HepG2 (cell line): Measurements from ENCODE around the gene TIPRL. TPM values are rescaled to one million over a fixed set of nuclear protein-coding genes. Genes with fewer than 3 reads are reported as not detected.

Source experiments
- ATAC-seq: fragments of 200-7000 bp; cut with Tn5 transposase; 3 replicates; pipeline ENCODE4 v1.9.1; 2020; ENCODE audit warnings: mild to moderate bottlenecking, moderate library complexity
- BruUV-seq: library from RNA; stranded (reverse); fragments of 400-500 nt; replicated peaks from 2 replicates; lab custom pipeline; 2021; lab: Mats Ljungman, UMichigan
- CTCF ChIA-PET: fragments of 300-600 bp; formaldehyde crosslinking; extraction: SDS; loops from one replicate; lab custom pipeline; 2021; ENCODE audit warnings: low total read pairs, inconsistent platforms, low intra/inter-chr PET ratio; lab: Yijun Ruan, JAX
- POLR2A ChIA-PET: fragments of 350-600 bp; sonication (Branson Sonifier 250); formaldehyde crosslinking; loops from one replicate; lab custom pipeline; 2020; ENCODE audit warnings: antibody characterized with exemption, inconsistent platforms; lab: Yijun Ruan, JAX
- DNase-seq: peaks from one replicate; pipeline ENCODE4 v3.0.0-alpha.2; 2015; ENCODE audit warnings: low spot score
- FAIRE-seq: peaks from 3 replicates; lab custom pipeline; 2011; peaks lifted over from hg19 to GRCh38; lab: Jason Lieb, UNC
- H2AFZ ChIP-seq: one replicate; pipeline ENCODE4 v1.6.1; 2011; ENCODE audit warnings: low read length, inconsistent platforms
- H3K27ac ChIP-seq: fragments of 300-600 bp; 3 replicates; pipeline ENCODE4 v1.8.0; 2011; ENCODE audit warnings: mixed run types, mild to moderate bottlenecking, mixed read lengths, low read length, inconsistent platforms; ENCODE audit not compliant: insufficient read depth; ENCODE audit errors: extremely low read length
- H3K27me3 ChIP-seq, 2 experiments: fragments of 200-600 bp in 1 of 2; 2 replicates in 1 of 2; 3 replicates in 1 of 2; pipeline versions ENCODE4 v1.6.0 to v1.8.0; 2011; ENCODE audit warnings: low read length in 2 of 2, mild to moderate bottlenecking in 2 of 2, moderate library complexity in 2 of 2, inconsistent platforms in 1 of 2; ENCODE audit not compliant: insufficient read depth in 2 of 2, control insufficient read depth in 1 of 2
- H3K36me3 ChIP-seq, 2 experiments: fragments of 200-600 bp in 1 of 2; replicated peaks in 1 of 2; 2 replicates in 1 of 2; 3 replicates in 1 of 2; pipeline versions ENCODE4 v1.5.1 to v1.8.0; 2011; ENCODE audit warnings: low read length in 2 of 2, inconsistent platforms in 1 of 2; ENCODE audit not compliant: insufficient read depth in 2 of 2, control insufficient read depth in 1 of 2
- H3K4me1 ChIP-seq: 2 replicates; pipeline ENCODE4 v1.5.1; 2012; ENCODE audit warnings: low read length, inconsistent platforms; ENCODE audit not compliant: insufficient read depth
- H3K4me2 ChIP-seq: 2 replicates; pipeline ENCODE4 v1.6.0; 2011; ENCODE audit warnings: low read depth, low read length, inconsistent platforms
- H3K4me3 ChIP-seq, 3 experiments: fragments of 200-600 bp in 1 of 3; sonication (generic), shearing (Covaris generic) in 1 of 3; replicated peaks in 1 of 3; 2 replicates each; pipeline ENCODE4 v1.5.1; 2011 to 2016; ENCODE audit warnings: low read length in 3 of 3, inconsistent platforms in 2 of 3, low read depth in 2 of 3, mild to moderate bottlenecking in 2 of 3, control low read depth in 1 of 3, mixed read lengths in 1 of 3; ENCODE audit not compliant: insufficient read depth in 1 of 3
- H3K79me2 ChIP-seq: one replicate; pipeline ENCODE4 v1.6.1; 2011; ENCODE audit warnings: low read length, inconsistent platforms; ENCODE audit not compliant: insufficient read depth
- H3K9ac ChIP-seq: 2 replicates; pipeline ENCODE4 v1.6.0; 2011; ENCODE audit warnings: mild to moderate bottlenecking, low read depth, low read length, inconsistent platforms; ENCODE audit not compliant: insufficient read depth
- H3K9me3 ChIP-seq: 2 replicates; pipeline ENCODE4 v1.5.1; 2012; ENCODE audit warnings: mild to moderate bottlenecking, low read length
- H4K20me1 ChIP-seq: 2 replicates; pipeline ENCODE4 v1.6.0; 2011; ENCODE audit warnings: inconsistent platforms, mild to moderate bottlenecking, low read length, moderate library complexity; ENCODE audit not compliant: insufficient read depth
- GMEB2 ChIP-seq: IDR thresholded peaks from 2 replicates; pipeline ENCODE4 v1.6.1; 2016; ENCODE audit warnings: missing biosample characterization, missing genetic modification reagents, low read depth
- HNRNPK ChIP-seq: fragments of 200-400 bp; formaldehyde crosslinking; IDR thresholded peaks from 2 replicates; pipeline ENCODE4 v1.6.1; 2018; ENCODE audit warnings: low read length, low read depth, moderate library complexity, mild to moderate bottlenecking; ENCODE audit not compliant: poor library complexity, severe bottlenecking
- WGBS: methylation state at CpG from one replicate; pipeline ENCODE4 v1.1.6; 2017; ENCODE audit warnings: low lambda C conversion rate; 5-methylcytosine and 5-hydroxymethylcytosine counted together
- in situ Hi-C: cut with HindIII; loops from 2 replicates; pipeline ENCODE4 v1.10.0; 2017; ENCODE audit warnings: low pct_unique_long_range_greater_than_20kb; ENCODE audit not compliant: extremely low pct_ligation_motif_present
- intact Hi-C: fragments of 100-400 bp; cut with micrococcal nuclease; formaldehyde crosslinking; loops from one replicate; pipeline ENCODE4 v1.10.0; 2022; ENCODE audit not compliant: unreplicated experiment
- polyA plus RNA-seq, 8 experiments: library from polyadenylated mRNA; depleted of rRNA in 3 of 8; stranded (reverse) in 7 of 8; unstranded in 1 of 8; fragments of >200 nt; fragmentation: Illumina TruSeq in 4 of 8; extraction: Trizol in 4 of 8; gene quantifications; 2 replicates each; pipeline versions ENCODE4 v1.2.1 to v1.2.3, GENCODE V29; 2011 to 2016; ENCODE audit warnings: low read depth in 4 of 8, missing spikeins in 1 of 8, mixed read lengths in 1 of 8; ENCODE audit not compliant: insufficient read depth in 1 of 8
- total RNA-seq, 5 experiments: library from RNA; depleted of rRNA; stranded (reverse); fragments of >200 nt; fragmentation: Illumina TruSeq; extraction: Trizol; gene quantifications; 2 replicates each; pipeline ENCODE4 v1.2.3, GENCODE V29; 2016; ENCODE audit warnings: low read depth in 1 of 5

The TIPRL gene
- total and polyA plus RNA-seq, 2 of the 13 experiments (the other 11 are each of a cell fraction or from before 2014, with no cell fraction given): 10.1 to 22.8 TPM

GRCh38 chr1:168155910-168156309, 22.9 kb upstream of the TIPRL start:
- intact Hi-C loops (no loop called here), in situ Hi-C loops (no loop called here)
- FAIRE-seq (no peak), DNase-seq (no peak), ATAC-seq (no peak)
- no peak overlapping the region for H3K4me2 ChIP-seq
- BruUV-seq: no TSS peak
- no peaks in the 10 kb centered on the region for H4K20me1 ChIP-seq
- no peak overlapping the region for H3K9ac ChIP-seq
- WGBS: 10% methylated on average over 4 of the region's 4 CpGs
- H3K79me2 ChIP-seq: no peaks in the 10 kb centered on the region
- POLR2A ChIA-PET: no interaction called here
- CTCF ChIA-PET: no interaction called here
- H2AFZ ChIP-seq: no peak overlapping the region
- no peak overlapping the region for H3K27ac ChIP-seq
- no peak for TF ChIP-seq HNRNPK
- H3K27me3 ChIP-seq: no peaks in the 10 kb centered on the region
- no peak overlapping the region for H3K4me3 ChIP-seq
- H3K9me3 ChIP-seq: peaks cover 19% of the 10 kb centered on the region; the same call in 1 of the 2 replicates
- H3K36me3 ChIP-seq: no peaks in the 10 kb centered on the region
- H3K4me1 ChIP-seq: no peaks in the 10 kb centered on the region

- Histone ChIP-seq H3K36me3 (no peaks in the 10 kb centered on the region), H3K9me3 (peaks cover 19% of the 10 kb centered on the region; the same call in 1 of the 2 replicates), H3K27me3 (no peaks in the 10 kb centered on the region), H4K20me1 (no peaks in the 10 kb centered on the region)
- FAIRE-seq: no peak
- in situ Hi-C loops (no loop called here), intact Hi-C loops (no loop called here)
- CTCF ChIA-PET: no interaction called here
- no peak for ATAC-seq
- DNase-seq: no peak
- no peak for TF ChIP-seq GMEB2 (CRISPR knock-in tag)
- TF ChIP-seq, all 625 proteins: peak for 0
- no peak overlapping the region for H3K9ac ChIP-seq
- no peak overlapping the region for H3K4me2 ChIP-seq
- no peak overlapping the region for H3K4me3 ChIP-seq
- H3K79me2 ChIP-seq: no peaks in the 10 kb centered on the region
- POLR2A ChIA-PET: no interaction called here
- no peak overlapping the region for H3K27ac ChIP-seq
- H2AFZ ChIP-seq: no peak overlapping the region
- no peaks in the 10 kb centered on the region for H3K4me1 ChIP-seq
- no TSS peak for BruUV-seq
Observed at GRCh38 chr1:168157638-168158037, 21.1 kb upstream of the TIPRL start.
